Measurements from ENCODE around the gene OGA. TPM values are rescaled to one million over a fixed set of nuclear protein-coding genes. Genes with fewer than 3 reads are reported as not detected.

The OGA gene
- total and polyA plus RNA-seq, 4 experiments from 2014 or later, result 26.6 to 325 (median 178) TPM

DNA sequence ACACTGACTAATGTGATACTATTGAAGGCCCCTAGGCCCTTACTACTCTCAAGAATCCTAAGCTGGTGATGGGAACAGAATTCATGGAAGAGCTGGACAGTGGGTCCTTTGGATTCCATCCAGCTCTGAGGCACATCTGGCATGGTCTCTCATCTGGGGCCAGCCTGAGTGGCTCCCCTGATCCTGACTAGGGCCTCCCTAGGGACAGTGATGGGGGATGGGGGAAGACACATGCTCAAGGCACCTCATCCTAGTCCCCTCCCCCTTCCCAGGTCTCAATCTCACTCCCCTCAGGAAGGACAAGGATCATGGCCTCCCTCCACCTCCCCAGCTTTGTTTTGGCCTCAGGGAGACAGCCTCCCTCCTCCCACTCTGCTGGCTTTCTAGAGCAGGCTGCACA lies 23.6 kb upstream of the OGA start:
- CTCF ChIA-PET (ENCODE audit: partially characterized antibody), result interaction anchor here (0.7 to 6.4 kb wide), 43 partner anchors 9 to 783 kb away, joined by 3 to 74 read pairs (median 7); partner anchors contain the start of genes ARMH3, NPM3 and OGA
- peaks cover 27 to 56% (median 40%) of the 10 kb centered on the region in 4 donors for H3K4me1 Mint-ChIP-seq
- peak overlapping the region in 4 of 8 donors; percentile 38 to 99 (median 90) for H3K4me3 Mint-ChIP-seq
- Histone ChIP-seq H3K9me3 (ENCODE audit: control insufficient read depth in 1 of 2, low read length in 2 of 2) (no peaks in the 10 kb centered on the region), H3K4me3 (ENCODE audit: low read length in 2 of 2) (no peak overlapping the region), H3K36me3 (ENCODE audit: insufficient read depth, low read length) (no peaks in the 10 kb centered on the region), H3K4me1 (ENCODE audit: insufficient read depth, low read length) (peaks cover 36% of the 10 kb centered on the region), H3K27ac (ENCODE audit: low read depth, low read length) (no peak overlapping the region), H3K27me3 (ENCODE audit: insufficient read depth, low read length) (no peaks in the 10 kb centered on the region)
- POLR2A ChIA-PET (ENCODE audit: partially characterized antibody), result interaction anchor here (0.5 to 4.3 kb wide), 5 partner anchors 11 to 1663 kb away, joined by 3 to 61 read pairs (median 4); partner anchors contain the start of gene OGA
- H3K27ac Mint-ChIP-seq, result peak overlapping the region in 4 of 7 donors; percentile 36 to 80 (median 78)
- intact Hi-C loops (cut with micrococcal nuclease), result loop anchor here (2.0 to 5.0 kb wide), 3 partner anchors 47 to 275 kb away; no protein-coding TSS in a partner anchor
- H3K9me3 Mint-ChIP-seq, result no peaks in the 10 kb centered on the region
- no peaks in the 10 kb centered on the region for H3K27me3 Mint-ChIP-seq
- peaks cover 9 to 10% of the 10 kb centered on the region in 2 donors for H3K36me3 Mint-ChIP-seq
- no peak for DNase-seq

DNA sequence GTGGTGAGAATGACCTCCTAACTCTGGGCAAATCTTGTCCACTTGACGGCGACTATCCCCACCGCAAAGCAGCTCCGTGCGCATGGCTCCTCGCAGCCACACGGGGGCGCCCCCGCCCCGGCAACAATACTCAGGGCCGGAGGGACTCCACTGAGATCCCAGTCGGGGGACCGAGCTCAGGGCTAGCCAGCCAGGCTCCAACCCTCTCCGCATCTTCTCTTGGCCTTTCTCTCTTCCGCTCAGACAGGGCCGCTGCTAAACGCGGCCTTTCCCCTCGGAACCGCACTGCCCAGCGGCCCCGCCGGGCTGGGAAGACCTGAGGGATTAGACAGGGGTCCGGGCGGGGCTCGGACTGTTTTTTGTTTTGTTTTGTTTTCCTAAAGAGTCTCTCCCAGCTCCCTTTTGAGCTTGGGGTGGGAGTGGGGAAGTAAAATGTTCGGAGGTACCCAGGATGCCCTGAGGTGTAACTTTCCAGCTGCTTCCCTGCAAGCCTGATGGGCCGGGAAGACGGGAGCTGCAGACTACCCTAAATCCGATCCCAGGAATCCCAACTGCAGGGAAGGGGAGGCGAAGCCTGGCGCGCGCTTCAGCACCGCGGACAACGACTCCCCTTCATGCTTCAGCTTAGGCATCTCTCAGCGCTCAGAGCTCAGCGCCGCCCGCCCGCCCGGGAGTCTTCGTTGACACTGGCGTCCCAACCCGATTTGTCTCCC lies 22.7 kb upstream of the OGA start:
- POLR2A ChIA-PET (ENCODE audit: partially characterized antibody), result interaction anchor here (0.5 to 4.3 kb wide), 9 partner anchors 10 to 1664 kb away, joined by 3 to 61 read pairs (median 5); partner anchors contain the start of genes NPM3 and OGA
- Mint-ChIP-seq H3K27ac (peak overlapping the region in 6 of 7 donors; percentile 30 to 92 (median 78)), H3K4me1 (peaks cover 29 to 62% (median 42%) of the 10 kb centered on the region in 4 donors), H3K4me3 (peak overlapping the region; percentile 82 to 99 (median 90)), H3K27me3 (no peaks in the 10 kb centered on the region), H3K9me3 (no peaks in the 10 kb centered on the region), H3K36me3 (peaks cover 3 to 5% of the 10 kb centered on the region in 2 donors)
- Histone ChIP-seq H3K4me1 (ENCODE audit: insufficient read depth, low read length) (peaks cover 41% of the 10 kb centered on the region), H3K27ac (ENCODE audit: low read depth, low read length) (no peak overlapping the region), H3K27me3 (ENCODE audit: insufficient read depth, low read length) (no peaks in the 10 kb centered on the region), H3K36me3 (ENCODE audit: insufficient read depth, low read length) (no peaks in the 10 kb centered on the region), H3K4me3 (ENCODE audit: low read length in 2 of 2) (peak overlapping the region; percentile 17 to 34), H3K9me3 (ENCODE audit: control insufficient read depth in 1 of 2, low read length in 2 of 2) (no peaks in the 10 kb centered on the region)
- peak; percentile 61 to 72 (median 65) for DNase-seq
- intact Hi-C loops (cut with micrococcal nuclease), result loop anchor here (1.0 to 5.0 kb wide), 7 partner anchors 11 to 276 kb away; partner anchors contain the start of gene OGA
- CTCF ChIA-PET (ENCODE audit: partially characterized antibody), result interaction anchor here (0.8 to 6.4 kb wide), 57 partner anchors 8 to 782 kb away, joined by 3 to 74 read pairs (median 5); partner anchors contain the start of genes ARMH3, NPM3 and OGA

DNA sequence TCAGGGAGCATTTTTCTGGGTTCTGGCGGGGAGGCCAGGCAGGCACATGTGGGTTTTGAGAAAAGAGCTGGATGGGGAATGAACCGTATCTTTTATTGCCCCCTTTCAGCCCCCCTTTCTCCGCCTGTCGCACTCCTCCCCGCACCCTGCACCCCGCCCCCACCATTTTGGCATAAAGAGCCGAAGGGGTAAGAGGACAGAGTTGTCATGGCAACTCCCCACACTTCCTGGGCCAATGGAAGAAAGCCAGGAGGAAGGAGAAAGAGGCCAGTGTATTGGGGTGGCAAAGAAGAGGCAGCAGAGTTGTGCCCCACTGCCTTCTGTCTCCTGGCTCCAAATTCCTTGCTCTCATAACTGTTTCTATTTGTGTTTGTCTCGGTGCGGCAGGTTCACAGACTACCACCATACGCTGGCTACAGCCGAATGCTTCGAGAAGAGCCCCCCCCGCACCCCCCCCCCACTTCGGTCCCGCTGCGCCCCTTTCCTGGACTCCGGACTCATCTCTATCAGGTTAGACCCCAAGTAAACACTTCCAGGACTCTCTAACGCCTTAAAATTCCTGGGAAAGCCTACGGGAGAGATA lies 21.9 kb upstream of the OGA start:
- Mint-ChIP-seq H3K4me1 (peaks cover 33 to 68% (median 46%) of the 10 kb centered on the region in 4 donors), H3K36me3 (peaks cover 0 to 1% of the 10 kb centered on the region in 2 donors), H3K9me3 (no peaks in the 10 kb centered on the region), H3K27me3 (no peaks in the 10 kb centered on the region), H3K4me3 (peak overlapping the region; percentile 82 to 99 (median 90)), H3K27ac (peak overlapping the region; percentile 48 to 92 (median 73))
- DNase-seq, result peak in 4 of 5 donors; percentile 28 to 61 (median 35)
- Histone ChIP-seq H3K27ac (ENCODE audit: low read depth, low read length) (peak overlapping the region; percentile 14), H3K4me1 (ENCODE audit: insufficient read depth, low read length) (peaks cover 48% of the 10 kb centered on the region), H3K4me3 (ENCODE audit: low read length in 2 of 2) (peak overlapping the region; percentile 29 to 34), H3K9me3 (ENCODE audit: control insufficient read depth in 1 of 2, low read length in 2 of 2) (no peaks in the 10 kb centered on the region), H3K27me3 (ENCODE audit: insufficient read depth, low read length) (no peaks in the 10 kb centered on the region), H3K36me3 (ENCODE audit: insufficient read depth, low read length) (no peaks in the 10 kb centered on the region)
- ChIA-PET CTCF (ENCODE audit: partially characterized antibody) (interaction anchor here (0.8 to 6.4 kb wide), 39 partner anchors 9 to 665 kb away, joined by 3 to 74 read pairs (median 7); partner anchors contain the start of genes ARMH3, NPM3 and OGA), POLR2A (ENCODE audit: partially characterized antibody) (interaction anchor here (1.0 to 4.3 kb wide), 6 partner anchors 10 to 228 kb away, joined by 3 to 61 read pairs (median 8); partner anchors contain the start of genes NPM3 and OGA)
- intact Hi-C loops (cut with micrococcal nuclease), result loop anchor here (1.0 to 5.0 kb wide), 7 partner anchors 10 to 277 kb away; partner anchors contain the start of gene OGA

DNA sequence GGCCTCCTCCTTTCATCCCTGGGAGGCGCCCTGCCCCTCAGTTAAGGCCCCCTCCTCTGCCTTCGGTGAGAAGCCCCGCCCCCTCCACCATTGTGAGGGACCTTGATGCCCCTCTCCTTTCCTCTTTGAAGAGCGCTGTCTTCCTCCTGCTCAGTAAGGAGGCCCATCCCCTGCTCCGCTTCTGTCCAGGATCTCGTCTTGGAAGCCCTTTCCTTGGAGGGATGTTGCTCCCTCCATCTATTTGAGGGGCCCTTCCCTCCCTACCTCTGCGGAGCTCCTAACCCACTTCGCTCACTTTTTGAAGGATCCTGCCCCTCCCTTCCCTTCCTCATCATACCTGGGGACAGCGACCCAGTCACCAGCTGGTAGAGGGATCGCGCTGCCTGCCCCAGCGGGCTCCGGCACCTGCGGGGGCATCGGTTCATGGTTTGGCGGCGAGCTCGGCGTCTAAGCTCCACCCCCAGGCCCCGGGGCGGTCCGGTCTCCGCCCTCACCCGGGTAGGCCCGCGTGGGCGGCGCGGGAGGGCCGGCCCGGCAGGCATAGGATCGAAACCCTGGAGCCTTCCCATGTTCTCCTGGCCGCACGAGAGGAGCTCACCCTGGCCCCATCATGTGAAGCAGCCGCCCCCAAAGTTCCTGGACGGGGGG lies 21.3 kb upstream of the OGA start:
- no peak overlapping the region for H3K27ac ChIP-seq (ENCODE audit: low read depth, low read length)
- peak overlapping the region; percentile 82 to 99 (median 90) for H3K4me3 Mint-ChIP-seq
- no peaks in the 10 kb centered on the region for H3K36me3 ChIP-seq (ENCODE audit: insufficient read depth, low read length)
- ChIA-PET POLR2A (ENCODE audit: partially characterized antibody) (interaction anchor here (1.5 to 4.3 kb wide), 4 partner anchors 9 to 229 kb away, joined by 5 to 61 read pairs (median 19); partner anchors contain the start of gene OGA), CTCF (ENCODE audit: partially characterized antibody) (interaction anchor here (0.6 to 6.4 kb wide), 16 partner anchors 9 to 625 kb away, joined by 3 to 74 read pairs (median 8); partner anchors contain the start of gene OGA)
- H3K36me3 Mint-ChIP-seq, result no peaks in the 10 kb centered on the region
- H3K4me1 ChIP-seq (ENCODE audit: insufficient read depth, low read length), result peaks cover 55% of the 10 kb centered on the region
- H3K9me3 ChIP-seq (ENCODE audit: control insufficient read depth in 1 of 2, low read length in 2 of 2), result no peaks in the 10 kb centered on the region
- peaks cover 39 to 73% (median 52%) of the 10 kb centered on the region in 4 donors for H3K4me1 Mint-ChIP-seq
- no peaks in the 10 kb centered on the region for H3K27me3 ChIP-seq (ENCODE audit: insufficient read depth, low read length)
- peak; percentile 53 to 71 (median 56) for DNase-seq
- peaks cover 0 to 1% (median 0%) of the 10 kb centered on the region in 8 donors for H3K9me3 Mint-ChIP-seq
- H3K4me3 ChIP-seq (ENCODE audit: low read length in 2 of 2), result peak overlapping the region in 1 of 2 donors; percentile 34
- intact Hi-C loops (cut with micrococcal nuclease), result loop anchor here (1.0 to 5.0 kb wide), 7 partner anchors 9 to 278 kb away; partner anchors contain the start of gene OGA
- H3K27me3 Mint-ChIP-seq, result no peaks in the 10 kb centered on the region
- peak overlapping the region in 6 of 7 donors; percentile 42 to 84 (median 71) for H3K27ac Mint-ChIP-seq

DNA sequence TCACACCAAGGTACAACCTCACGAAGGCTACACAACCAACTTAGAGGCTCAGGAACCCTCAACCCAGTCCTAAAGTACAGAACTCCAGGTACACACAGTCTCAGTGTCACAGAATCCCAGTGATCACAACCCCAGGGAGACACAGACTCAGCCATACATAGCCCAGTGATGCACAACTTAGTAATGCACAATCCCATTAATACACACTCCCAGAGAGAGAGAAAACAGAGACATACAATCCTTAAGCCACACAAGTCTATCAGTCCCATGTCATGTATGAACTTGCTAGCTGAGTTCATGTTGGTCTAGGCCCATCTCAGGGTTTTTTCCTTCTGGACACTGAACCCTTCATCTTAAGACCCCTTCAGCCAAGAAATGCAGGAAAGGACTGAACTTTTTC lies 20.8 kb upstream of the OGA start:
- Histone ChIP-seq H3K4me3 (ENCODE audit: low read length in 2 of 2) (no peak overlapping the region), H3K9me3 (ENCODE audit: control insufficient read depth in 1 of 2, low read length in 2 of 2) (no peaks in the 10 kb centered on the region), H3K27ac (ENCODE audit: low read depth, low read length) (no peak overlapping the region), H3K27me3 (ENCODE audit: insufficient read depth, low read length) (no peaks in the 10 kb centered on the region), H3K4me1 (ENCODE audit: insufficient read depth, low read length) (peaks cover 55% of the 10 kb centered on the region), H3K36me3 (ENCODE audit: insufficient read depth, low read length) (no peaks in the 10 kb centered on the region)
- H3K36me3 Mint-ChIP-seq, result no peaks in the 10 kb centered on the region
- CTCF ChIA-PET (ENCODE audit: partially characterized antibody), result interaction anchor here (0.6 to 6.4 kb wide), 13 partner anchors 9 to 625 kb away, joined by 3 to 74 read pairs (median 11); partner anchors contain the start of gene OGA
- intact Hi-C loops (cut with micrococcal nuclease), result no loop called here
- no peak for DNase-seq
- peaks cover 39 to 73% (median 52%) of the 10 kb centered on the region in 4 donors for H3K4me1 Mint-ChIP-seq
- peak overlapping the region; percentile 82 to 99 (median 90) for H3K4me3 Mint-ChIP-seq
- POLR2A ChIA-PET (ENCODE audit: partially characterized antibody), result interaction anchor here (1.5 to 4.3 kb wide), 3 partner anchors 9 to 25 kb away, joined by 9 to 61 read pairs (median 29); partner anchors contain the start of gene OGA
- H3K27ac Mint-ChIP-seq, result peak overlapping the region in 4 of 7 donors; percentile 42 to 79 (median 66)
- no peaks in the 10 kb centered on the region for H3K27me3 Mint-ChIP-seq
- peaks cover 0 to 1% (median 0%) of the 10 kb centered on the region in 8 donors for H3K9me3 Mint-ChIP-seq

DNA sequence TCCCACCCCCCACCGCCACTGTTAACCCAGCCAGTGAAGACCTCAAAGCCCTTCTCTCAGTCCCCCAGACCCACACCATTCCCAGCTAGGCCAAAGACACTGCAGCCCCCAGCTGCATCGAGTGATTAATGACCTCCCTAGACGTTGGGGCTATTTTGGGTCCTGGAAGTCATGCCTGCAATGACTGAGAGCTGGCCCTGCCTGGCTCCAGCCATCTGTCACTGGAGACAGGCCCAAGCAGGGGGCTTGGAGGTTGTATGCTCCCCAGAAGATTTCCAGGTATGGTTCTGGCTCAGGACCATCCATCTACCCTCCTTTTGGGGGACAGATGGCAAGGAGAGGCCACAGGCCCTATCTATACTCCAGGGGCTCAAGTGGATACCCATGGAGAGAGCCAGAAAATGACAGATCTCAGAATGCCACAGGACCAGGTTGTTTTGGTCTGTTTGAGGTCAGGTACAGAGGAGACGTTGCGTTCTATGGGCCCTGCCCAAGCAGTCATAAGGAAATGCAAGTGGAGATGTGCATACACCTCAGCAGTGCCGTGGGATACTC lies 20.2 kb upstream of the OGA start:
- peak overlapping the region in 3 of 7 donors; percentile 24 to 78 (median 54) for H3K27ac Mint-ChIP-seq
- H3K4me3 Mint-ChIP-seq, result peak overlapping the region in 7 of 8 donors; percentile 82 to 99 (median 89)
- H3K27ac ChIP-seq (ENCODE audit: low read depth, low read length), result no peak overlapping the region
- H3K4me1 Mint-ChIP-seq, result peaks cover 43 to 76% (median 56%) of the 10 kb centered on the region in 4 donors
- H3K4me1 ChIP-seq (ENCODE audit: insufficient read depth, low read length), result peaks cover 58% of the 10 kb centered on the region
- H3K27me3 ChIP-seq (ENCODE audit: insufficient read depth, low read length), result no peaks in the 10 kb centered on the region
- no peaks in the 10 kb centered on the region for H3K36me3 Mint-ChIP-seq
- H3K9me3 Mint-ChIP-seq, result peaks cover 0 to 1% (median 0%) of the 10 kb centered on the region in 8 donors
- DNase-seq, result no peak
- intact Hi-C loops (cut with micrococcal nuclease), result no loop called here
- CTCF ChIA-PET (ENCODE audit: partially characterized antibody), result interaction anchor here (1.2 to 10.1 kb wide), 8 partner anchors 12 to 235 kb away, joined by 3 to 88 read pairs (median 62); partner anchors contain the start of gene OGA
- H3K4me3 ChIP-seq (ENCODE audit: low read length in 2 of 2), result no peak overlapping the region
- no peaks in the 10 kb centered on the region for H3K9me3 ChIP-seq (ENCODE audit: control insufficient read depth in 1 of 2, low read length in 2 of 2)
- POLR2A ChIA-PET (ENCODE audit: partially characterized antibody), result interaction anchor here (3.9 to 4.3 kb wide), 2 partner anchors 8 to 21 kb away, joined by 29 to 61 read pairs; partner anchors contain the start of gene OGA
- no peaks in the 10 kb centered on the region for H3K27me3 Mint-ChIP-seq
- no peaks in the 10 kb centered on the region for H3K36me3 ChIP-seq (ENCODE audit: insufficient read depth, low read length)
